ENCODE measurements around the gene ZNF550. TPM values are rescaled to one million over a fixed set of nuclear protein-coding genes. Genes with fewer than 3 reads are reported as not detected.

The ZNF550 gene
- total RNA-seq, 1 experiment from 2014 or later, result 13.5 TPM

DNA sequence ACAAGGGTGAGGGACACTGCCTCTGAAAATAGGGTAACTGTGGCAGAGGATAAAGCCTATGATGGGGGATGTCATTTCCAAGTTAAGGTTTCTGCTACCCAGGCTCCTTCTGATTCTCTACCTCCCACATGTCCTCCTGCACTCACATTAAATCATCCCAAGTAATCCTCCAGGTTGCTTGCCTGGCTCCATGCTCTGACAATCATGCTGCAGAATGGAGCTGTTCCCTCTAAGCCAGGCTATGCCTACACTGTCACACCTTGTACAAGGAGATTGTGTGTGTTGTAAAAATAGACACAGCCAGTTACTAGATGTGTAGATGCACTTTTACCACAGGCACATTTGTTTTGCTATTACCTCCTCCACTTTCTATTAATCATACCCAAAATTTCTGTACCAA is 11.0 kb upstream of the ZNF550 start:
- no peak overlapping the region for H4K8ac ChIP-seq (replicated peaks; ENCODE audit: insufficient read length, low read depth, low read length)
- H3K27ac ChIP-seq (ENCODE audit: insufficient read length, low read depth, low read length), result no peak overlapping the region
- TF ChIP-seq, protein P1, sequence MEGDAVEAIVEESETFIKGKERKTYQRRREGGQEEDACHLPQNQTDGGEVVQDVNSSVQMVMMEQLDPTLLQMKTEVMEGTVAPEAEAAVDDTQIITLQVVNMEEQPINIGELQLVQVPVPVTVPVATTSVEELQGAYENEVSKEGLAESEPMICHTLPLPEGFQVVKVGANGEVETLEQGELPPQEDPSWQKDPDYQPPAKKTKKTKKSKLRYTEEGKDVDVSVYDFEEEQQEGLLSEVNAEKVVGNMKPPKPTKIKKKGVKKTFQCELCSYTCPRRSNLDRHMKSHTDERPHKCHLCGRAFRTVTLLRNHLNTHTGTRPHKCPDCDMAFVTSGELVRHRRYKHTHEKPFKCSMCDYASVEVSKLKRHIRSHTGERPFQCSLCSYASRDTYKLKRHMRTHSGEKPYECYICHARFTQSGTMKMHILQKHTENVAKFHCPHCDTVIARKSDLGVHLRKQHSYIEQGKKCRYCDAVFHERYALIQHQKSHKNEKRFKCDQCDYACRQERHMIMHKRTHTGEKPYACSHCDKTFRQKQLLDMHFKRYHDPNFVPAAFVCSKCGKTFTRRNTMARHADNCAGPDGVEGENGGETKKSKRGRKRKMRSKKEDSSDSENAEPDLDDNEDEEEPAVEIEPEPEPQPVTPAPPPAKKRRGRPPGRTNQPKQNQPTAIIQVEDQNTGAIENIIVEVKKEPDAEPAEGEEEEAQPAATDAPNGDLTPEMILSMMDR (conservative IDR thresholded peaks at IDR 0.05), result no peak
- no peak overlapping the region for H3K4ac ChIP-seq (ENCODE audit: low read depth, low read length)
- no peak overlapping the region for H4K5ac ChIP-seq (ENCODE audit: insufficient read length, low read depth, low read length)
- H3K23me2 ChIP-seq (ENCODE audit: insufficient read length, low read depth, low read length, poor library complexity, severe bottlenecking), result no peaks in the 10 kb centered on the region
- H3K56ac ChIP-seq (ENCODE audit: insufficient read length, low read depth, low read length), result no peak overlapping the region
- no peak overlapping the region for H3K23ac ChIP-seq (ENCODE audit: insufficient read length, low read depth, low read length)
- no peaks in the 10 kb centered on the region for H3K79me1 ChIP-seq (ENCODE audit: insufficient read depth, low read depth, low read length, poor library complexity, severe bottlenecking)
- no peaks in the 10 kb centered on the region for H4K20me1 ChIP-seq (ENCODE audit: control insufficient read depth, insufficient read depth, insufficient read length)
- no peak overlapping the region for H2BK20ac ChIP-seq (ENCODE audit: low read depth, low read length, poor library complexity, severe bottlenecking)
- H2BK120ac ChIP-seq (ENCODE audit: low read depth, low read length, poor library complexity, severe bottlenecking), result no peak overlapping the region
- no peak overlapping the region for H3K14ac ChIP-seq (ENCODE audit: insufficient read depth, low read length)
- Mint-ChIP-seq H3K4me1 (no peaks in the 10 kb centered on the region), H3K9me3 (peaks cover 97 to 98% of the 10 kb centered on the region in 2 experiments), H3K36me3 (ENCODE audit: insufficient read depth in 1 of 3, low read depth in 3 of 3) (peaks cover 60 to 74% (median 61%) of the 10 kb centered on the region in 3 experiments), H3K4me3 (no peak overlapping the region), H3K27me3 (ENCODE audit: low read depth) (peaks cover 25% of the 10 kb centered on the region), H3K27ac (no peak overlapping the region; a peak in 1 of 7 replicates)
- H3K79me2 ChIP-seq (ENCODE audit: insufficient read depth, low read length), result no peaks in the 10 kb centered on the region
- no peak overlapping the region for H3K9ac ChIP-seq (ENCODE audit: extremely low read depth, insufficient read length, low read length)
- no peak for DNase-seq
- no peak overlapping the region for H3K4me2 ChIP-seq (ENCODE audit: insufficient read depth, insufficient read length, low read length)
- no peak overlapping the region for H3K18ac ChIP-seq (ENCODE audit: insufficient read length, low read depth, low read length)
- no peaks in the 10 kb centered on the region for H3K27me3 ChIP-seq (ENCODE audit: insufficient read depth, low read length)
- H3T11ph ChIP-seq (ENCODE audit: low read length), result no peak overlapping the region
- no peak overlapping the region for H2BK12ac ChIP-seq (ENCODE audit: insufficient read length, low read depth, low read length)
- H2BK5ac ChIP-seq (ENCODE audit: insufficient read length, low read length), result no peak overlapping the region
- no peak overlapping the region for H2AFZ ChIP-seq (ENCODE audit: low read length)
- H2BK15ac ChIP-seq (ENCODE audit: low read depth, low read length), result no peak overlapping the region
- no peak overlapping the region for H2AK5ac ChIP-seq (ENCODE audit: insufficient read length, low read length)
- no peak overlapping the region for H4K91ac ChIP-seq (ENCODE audit: insufficient read length, low read depth, low read length)
- H3K4me1 ChIP-seq (ENCODE audit: insufficient read depth, low read length), result no peaks in the 10 kb centered on the region
- H3K9me3 ChIP-seq (ENCODE audit: control insufficient read depth, low read depth, low read length), result peaks cover 91% of the 10 kb centered on the region

All from H9 (cell line).